Activated CD4-positive, alpha-beta T cell treated with anti-CD3 and anti-CD28 coated beads, Interleukin-2, amount 50 U/mL, for 4 hours (primary cell): ENCODE data around the gene APBA2.

ENCODE experiments used
- DNase-seq, 2 experiments: peaks; one replicate each; pipeline ENCODE4 v3.0.0-alpha.2; 2020

Gene APBA2

GRCh38 chr15:29127506-29128430 lies 242.0 kb downstream of the APBA2 start:
- no peak for DNase-seq

GRCh38 chr15:29128671-29129070 lies 242.9 kb downstream of the APBA2 start:
- DNase-seq: no peak

GRCh38 chr15:29129221-29129620 lies 243.4 kb downstream of the APBA2 start:
- DNase-seq: no peak

GRCh38 chr15:29129926-29130325 lies 244.2 kb downstream of the APBA2 start:
- no peak for DNase-seq

GRCh38 chr15:29130476-29130875 lies 244.7 kb downstream of the APBA2 start:
- DNase-seq: no peak

- no peak for DNase-seq
Measured at GRCh38 chr15:29130951-29131839, 245.4 kb downstream of the APBA2 start.

GRCh38 chr15:29131840-29132420 lies 246.2 kb downstream of the APBA2 start:
- no peak for DNase-seq

- DNase-seq: no peak
Measured at GRCh38 chr15:29132735-29133181, 247.0 kb downstream of the APBA2 start.

- DNase-seq: no peak
Measured at GRCh38 chr15:29133321-29133720, 247.5 kb downstream of the APBA2 start.

- DNase-seq: no peak
Measured at GRCh38 chr15:29133791-29134190, 248.0 kb downstream of the APBA2 start.

GRCh38 chr15:29134239-29134638 lies 248.5 kb downstream of the APBA2 start:
- no peak for DNase-seq

- no peak for DNase-seq
Measured at GRCh38 chr15:29134641-29135308, 249.0 kb downstream of the APBA2 start.

- DNase-seq: no peak
Measured at GRCh38 chr15:29135309-29135657, 249.5 kb downstream of the APBA2 start.

GRCh38 chr15:29135702-29136646 lies 250.2 kb downstream of the APBA2 start:
- DNase-seq: no peak

- DNase-seq: no peak
Measured at GRCh38 chr15:29138260-29138659, 252.5 kb downstream of the APBA2 start.

GRCh38 chr15:29139072-29139471 lies 253.3 kb downstream of the APBA2 start:
- no peak for DNase-seq

GRCh38 chr15:29139540-29140459 lies 254.0 kb downstream of the APBA2 start:
- peak; percentile 27 to 34 for DNase-seq

- DNase-seq: no peak
Measured at GRCh38 chr15:29140475-29141307, 254.9 kb downstream of the APBA2 start.
